DND-41 (cell line): ENCODE measurements around the gene FHOD3.

Experiments used
- ATAC-seq: fragments of 200-7000 bp; cut with Tn5 transposase; 3 replicates; pipeline ENCODE4 v1.9.1; 2021; ENCODE audit warnings: low read depth; ENCODE audit not compliant: insufficient read depth
- DNase-seq: peaks from one replicate; pipeline ENCODE4 v3.0.0-alpha.2; 2020
- H2AFZ ChIP-seq: 2 replicates; pipeline ENCODE4 v1.6.0; 2012; ENCODE audit warnings: low read depth, low read length
- H3K27ac ChIP-seq: 2 replicates; pipeline ENCODE4 v1.5.1; 2012; ENCODE audit warnings: low read length, inconsistent platforms
- H3K27me3 ChIP-seq: fragments of 200-600 bp; sonication (generic); 2 replicates; pipeline ENCODE4 v1.6.0; 2012; ENCODE audit warnings: low read length, mild to moderate bottlenecking, inconsistent platforms; ENCODE audit not compliant: insufficient read depth, poor library complexity
- H3K36me3 ChIP-seq: 2 replicates; pipeline ENCODE4 v1.5.1; 2012; ENCODE audit warnings: low read length, inconsistent platforms; ENCODE audit not compliant: insufficient read depth
- H3K4me1 ChIP-seq: 2 replicates; pipeline ENCODE4 v1.5.1; 2012; ENCODE audit warnings: mild to moderate bottlenecking, low read length; ENCODE audit not compliant: insufficient read depth
- H3K4me2 ChIP-seq: 2 replicates; pipeline ENCODE4 v1.6.0; 2012; ENCODE audit warnings: mild to moderate bottlenecking, moderate library complexity, low read length, inconsistent platforms; ENCODE audit not compliant: insufficient read depth
- H3K4me3 ChIP-seq, 2 experiments: fragments of 200-600 bp in 1 of 2; shearing (Covaris generic) in 1 of 2; 2 replicates each; pipeline ENCODE4 v1.5.1; 2012 to 2016; ENCODE audit warnings: inconsistent platforms in 2 of 2, low read length in 2 of 2, mild to moderate bottlenecking in 2 of 2, low read depth in 1 of 2, moderate library complexity in 1 of 2
- H3K79me2 ChIP-seq: 2 replicates; pipeline ENCODE4 v1.6.0; 2012; ENCODE audit warnings: low read length, inconsistent platforms; ENCODE audit not compliant: insufficient read depth
- H3K9ac ChIP-seq: 2 replicates; pipeline ENCODE4 v1.6.0; 2012; ENCODE audit warnings: low read depth, mild to moderate bottlenecking, inconsistent platforms, low read length, moderate library complexity
- H3K9me3 ChIP-seq: 2 replicates; pipeline ENCODE4 v1.5.1; 2012; ENCODE audit warnings: low read length, moderate library complexity, mild to moderate bottlenecking, inconsistent platforms; ENCODE audit not compliant: insufficient read depth, severe bottlenecking
- H4K20me1 ChIP-seq: 2 replicates; pipeline ENCODE4 v1.6.0; 2012; ENCODE audit warnings: low read length; ENCODE audit not compliant: insufficient read depth
- EZH2 ChIP-seq: IDR thresholded peaks from 3 replicates; pipeline ENCODE4 v1.6.1; 2012; ENCODE audit warnings: borderline replicate concordance, low read depth, mild to moderate bottlenecking, moderate library complexity, low read length, inconsistent platforms; ENCODE audit not compliant: severe bottlenecking
- TF ChIP-seq, protein P1 (sequence below): IDR thresholded peaks from 2 replicates; pipeline ENCODE4 v1.5.1; 2012; ENCODE audit warnings: borderline replicate concordance, low read length, moderate library complexity, mild to moderate bottlenecking; ENCODE audit not compliant: poor library complexity, severe bottlenecking; ENCODE audit errors: extremely low read depth

Gene FHOD3

DNA sequence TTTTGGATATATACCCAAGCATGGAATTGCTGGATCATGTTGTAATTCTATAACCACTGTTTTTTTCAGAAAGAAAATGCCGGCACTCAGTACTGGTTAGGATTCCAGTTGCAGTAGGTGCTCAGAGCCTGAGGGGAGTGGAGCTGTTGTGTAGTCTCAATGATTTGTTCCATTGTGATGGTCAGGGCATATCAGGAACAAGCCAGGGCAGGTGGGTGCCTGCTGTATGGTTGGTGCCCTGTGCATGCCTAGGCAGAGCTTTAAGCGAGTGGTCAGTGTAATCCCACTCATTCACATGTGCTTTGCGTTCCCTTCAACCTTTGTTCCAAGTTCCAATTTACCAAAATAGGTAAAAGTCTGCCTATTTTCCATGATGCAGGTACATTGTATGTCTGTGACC, 100.9 kb downstream of the FHOD3 start:
- no peaks in the 10 kb centered on the region for H3K4me1 ChIP-seq
- no peak overlapping the region for H3K4me3 ChIP-seq
- no peak overlapping the region for H3K27ac ChIP-seq
- no peak overlapping the region for H2AFZ ChIP-seq
- H4K20me1 ChIP-seq, result no peaks in the 10 kb centered on the region
- peaks cover 10% of the 10 kb centered on the region for H3K9me3 ChIP-seq
- DNase-seq, result no peak
- H3K79me2 ChIP-seq, result no peaks in the 10 kb centered on the region
- ATAC-seq, result no peak
- H3K27me3 ChIP-seq, result no peaks in the 10 kb centered on the region
- no peak overlapping the region for H3K4me2 ChIP-seq
- TF ChIP-seq, protein P1, sequence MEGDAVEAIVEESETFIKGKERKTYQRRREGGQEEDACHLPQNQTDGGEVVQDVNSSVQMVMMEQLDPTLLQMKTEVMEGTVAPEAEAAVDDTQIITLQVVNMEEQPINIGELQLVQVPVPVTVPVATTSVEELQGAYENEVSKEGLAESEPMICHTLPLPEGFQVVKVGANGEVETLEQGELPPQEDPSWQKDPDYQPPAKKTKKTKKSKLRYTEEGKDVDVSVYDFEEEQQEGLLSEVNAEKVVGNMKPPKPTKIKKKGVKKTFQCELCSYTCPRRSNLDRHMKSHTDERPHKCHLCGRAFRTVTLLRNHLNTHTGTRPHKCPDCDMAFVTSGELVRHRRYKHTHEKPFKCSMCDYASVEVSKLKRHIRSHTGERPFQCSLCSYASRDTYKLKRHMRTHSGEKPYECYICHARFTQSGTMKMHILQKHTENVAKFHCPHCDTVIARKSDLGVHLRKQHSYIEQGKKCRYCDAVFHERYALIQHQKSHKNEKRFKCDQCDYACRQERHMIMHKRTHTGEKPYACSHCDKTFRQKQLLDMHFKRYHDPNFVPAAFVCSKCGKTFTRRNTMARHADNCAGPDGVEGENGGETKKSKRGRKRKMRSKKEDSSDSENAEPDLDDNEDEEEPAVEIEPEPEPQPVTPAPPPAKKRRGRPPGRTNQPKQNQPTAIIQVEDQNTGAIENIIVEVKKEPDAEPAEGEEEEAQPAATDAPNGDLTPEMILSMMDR, result no peak
- no peak for TF ChIP-seq EZH2
- no peaks in the 10 kb centered on the region for H3K36me3 ChIP-seq
- no peak overlapping the region for H3K9ac ChIP-seq

GRCh38 chr18:36399055-36399454, 101.5 kb downstream of the FHOD3 start:
- H3K36me3 ChIP-seq, result no peaks in the 10 kb centered on the region
- no peaks in the 10 kb centered on the region for H3K4me1 ChIP-seq
- no peak overlapping the region for H2AFZ ChIP-seq
- no peaks in the 10 kb centered on the region for H3K79me2 ChIP-seq
- H3K4me3 ChIP-seq, result no peak overlapping the region
- H3K9me3 ChIP-seq, result peaks cover 10% of the 10 kb centered on the region
- ATAC-seq (no peak), DNase-seq (no peak)
- no peaks in the 10 kb centered on the region for H4K20me1 ChIP-seq
- H3K27ac ChIP-seq, result no peak overlapping the region
- H3K27me3 ChIP-seq, result no peaks in the 10 kb centered on the region
- TF ChIP-seq, protein P1, result no peak
- no peak overlapping the region for H3K9ac ChIP-seq
- no peak overlapping the region for H3K4me2 ChIP-seq

GRCh38 chr18:36401462-36401861, 103.9 kb downstream of the FHOD3 start:
- no peak overlapping the region for H3K9ac ChIP-seq
- no peak overlapping the region for H2AFZ ChIP-seq
- H3K4me1 ChIP-seq, result no peaks in the 10 kb centered on the region
- no peak for DNase-seq
- no peak overlapping the region for H3K4me2 ChIP-seq
- no peak for ATAC-seq
- no peak for TF ChIP-seq EZH2
- TF ChIP-seq, protein P1, result no peak
- no peaks in the 10 kb centered on the region for H4K20me1 ChIP-seq
- H3K4me3 ChIP-seq, result no peak overlapping the region
- H3K79me2 ChIP-seq, result no peaks in the 10 kb centered on the region
- peaks cover 3% of the 10 kb centered on the region for H3K9me3 ChIP-seq
- no peaks in the 10 kb centered on the region for H3K27me3 ChIP-seq
- H3K27ac ChIP-seq, result no peak overlapping the region
- H3K36me3 ChIP-seq, result no peaks in the 10 kb centered on the region
